Trophoblast cell (in vitro differentiated cells and primary cell): Measurements from ENCODE around the gene FAM181B.

Experiments used
- DNase-seq, 2 donors: peaks; one replicate each; pipeline ENCODE4 v3.0.0-alpha.2; 2016
- H2AFZ ChIP-seq: 2 replicates; pipeline ENCODE4 v1.6.1; 2013; ENCODE audit warnings: low read length, moderate library complexity, mild to moderate bottlenecking; ENCODE audit not compliant: insufficient read depth, poor library complexity
- H2AK5ac ChIP-seq: 2 replicates; pipeline ENCODE4 v1.6.1; 2013; ENCODE audit warnings: mild to moderate bottlenecking, low read length
- H2BK120ac ChIP-seq: 2 replicates; pipeline ENCODE4 v1.6.1; 2013; ENCODE audit warnings: low read length, mild to moderate bottlenecking, moderate library complexity; ENCODE audit not compliant: insufficient read depth, poor library complexity
- H2BK12ac ChIP-seq: 2 replicates; pipeline ENCODE4 v1.6.1; 2013; ENCODE audit warnings: mild to moderate bottlenecking, low read length, moderate library complexity
- H2BK5ac ChIP-seq: 2 replicates; pipeline ENCODE4 v1.6.1; 2013; ENCODE audit warnings: low read length, low read depth, moderate library complexity, mild to moderate bottlenecking; ENCODE audit not compliant: poor library complexity
- H3K14ac ChIP-seq: 2 replicates; pipeline ENCODE4 v1.6.1; 2013; ENCODE audit warnings: mild to moderate bottlenecking, low read length
- H3K18ac ChIP-seq: 2 replicates; pipeline ENCODE4 v1.6.1; 2013; ENCODE audit warnings: mild to moderate bottlenecking, low read length
- H3K23ac ChIP-seq: 2 replicates; pipeline ENCODE4 v1.6.1; 2013; ENCODE audit warnings: low read length
- H3K27ac ChIP-seq: 2 replicates; pipeline ENCODE4 v1.5.1; 2013; ENCODE audit warnings: low read depth, mild to moderate bottlenecking, inconsistent platforms, low read length, moderate library complexity
- H3K27me3 ChIP-seq: 2 replicates; pipeline ENCODE4 v1.6.1; 2013; ENCODE audit warnings: inconsistent platforms, mild to moderate bottlenecking, low read length, moderate library complexity; ENCODE audit not compliant: insufficient read depth
- H3K36me3 ChIP-seq, 2 experiments: 1 replicate in 1 of 2; 2 replicates in 1 of 2; pipeline ENCODE4 v1.6.1; 2013; ENCODE audit warnings: low read length in 2 of 2, mild to moderate bottlenecking in 2 of 2, moderate library complexity in 1 of 2; ENCODE audit not compliant: insufficient read depth in 2 of 2, control insufficient read depth in 1 of 2
- H3K4ac ChIP-seq: 2 replicates; pipeline ENCODE4 v1.6.1; 2013; ENCODE audit warnings: low read depth, mild to moderate bottlenecking, low read length, moderate library complexity
- H3K4me1 ChIP-seq, 2 experiments: 1 replicate in 1 of 2; 2 replicates in 1 of 2; pipeline ENCODE4 v1.6.1; 2013; ENCODE audit warnings: low read length in 2 of 2, mild to moderate bottlenecking in 2 of 2, moderate library complexity in 1 of 2; ENCODE audit not compliant: insufficient read depth in 2 of 2, control insufficient read depth in 1 of 2
- H3K4me2 ChIP-seq: 2 replicates; pipeline ENCODE4 v1.6.1; 2013; ENCODE audit warnings: inconsistent platforms, mild to moderate bottlenecking, low read length, moderate library complexity
- H3K4me3 ChIP-seq: 2 replicates; pipeline ENCODE4 v1.5.1; 2013; ENCODE audit warnings: mild to moderate bottlenecking, low read depth, low read length, inconsistent platforms
- H3K79me1 ChIP-seq: one replicate; pipeline ENCODE4 v1.6.1; 2013; ENCODE audit warnings: low read length
- H3K79me2 ChIP-seq: 2 replicates; pipeline ENCODE4 v1.6.1; 2013; ENCODE audit warnings: low read length, mild to moderate bottlenecking; ENCODE audit not compliant: control insufficient read depth, insufficient read depth, poor library complexity
- H3K9ac ChIP-seq: 2 replicates; pipeline ENCODE4 v1.6.1; 2013; ENCODE audit warnings: mild to moderate bottlenecking, low read length
- H3K9me3 ChIP-seq: 2 replicates; pipeline ENCODE4 v1.6.1; 2013; ENCODE audit warnings: low read depth, mild to moderate bottlenecking, control low read depth, inconsistent platforms, low read length; ENCODE audit not compliant: insufficient read depth
- H4K12ac ChIP-seq: 2 replicates; pipeline ENCODE4 v1.6.1; 2013; ENCODE audit warnings: low read depth, mild to moderate bottlenecking, low read length, moderate library complexity
- H4K8ac ChIP-seq: 2 replicates; pipeline ENCODE4 v1.6.1; 2013; ENCODE audit warnings: low read depth, mild to moderate bottlenecking, low read length, moderate library complexity
- H4K91ac ChIP-seq: one replicate; pipeline ENCODE4 v1.6.1; 2013; ENCODE audit warnings: low read depth, mild to moderate bottlenecking, low read length, moderate library complexity
- WGBS: extraction: QIAGEN DNeasy Blood & Tissue Kit; methylation state at CpG from one replicate; pipeline ENCODE4 v1.1.7; 2013; ENCODE audit warnings: missing lambda C conversion rate; ENCODE audit not compliant: insufficient read length, insufficient coverage; ENCODE audit errors: extremely low coverage; 5-methylcytosine and 5-hydroxymethylcytosine counted together

Gene FAM181B

DNA sequence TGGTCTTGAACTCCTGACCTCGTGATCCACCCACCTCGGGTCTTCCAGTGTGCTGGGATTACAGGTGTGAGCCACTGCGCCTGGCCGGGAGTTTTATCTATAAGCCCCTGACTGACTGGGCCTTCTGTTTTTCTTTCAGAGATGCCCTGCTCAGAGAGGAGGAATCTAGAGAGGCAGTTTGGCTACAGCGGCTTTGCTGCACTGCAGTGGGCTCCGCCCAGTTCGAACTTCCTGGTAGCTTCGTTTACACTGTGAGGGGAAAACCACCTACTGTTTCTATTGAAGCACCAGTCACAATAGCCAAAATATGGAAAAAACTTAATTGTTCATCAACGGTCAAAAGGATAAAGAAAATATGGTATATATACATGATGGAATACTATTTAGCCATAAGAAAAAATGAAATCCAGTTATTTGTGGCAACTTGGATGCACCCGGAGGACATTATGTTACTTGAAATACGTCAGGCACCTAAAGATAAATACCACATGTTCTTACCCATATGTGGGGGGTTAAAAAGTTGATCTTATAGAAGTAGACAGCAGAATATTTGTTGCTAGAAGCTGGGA, 31.9 kb upstream of the FAM181B start:
- H4K12ac ChIP-seq: no peak overlapping the region
- no peak overlapping the region for H2AK5ac ChIP-seq
- no peak overlapping the region for H3K4ac ChIP-seq
- H4K91ac ChIP-seq: no peak overlapping the region
- no peak overlapping the region for H2BK120ac ChIP-seq
- WGBS: no CpG with 5 or more reads among the region's 11 CpGs
- no peaks in the 10 kb centered on the region for H3K27me3 ChIP-seq
- no peaks in the 10 kb centered on the region for H3K9me3 ChIP-seq
- no peak overlapping the region for H2AFZ ChIP-seq
- H4K8ac ChIP-seq: no peak overlapping the region
- no peak overlapping the region for H3K18ac ChIP-seq
- H2BK5ac ChIP-seq: no peak overlapping the region
- no peak overlapping the region for H3K9ac ChIP-seq
- H2BK12ac ChIP-seq: no peak overlapping the region
- no peaks in the 10 kb centered on the region for H3K36me3 ChIP-seq
- H3K79me2 ChIP-seq: no peaks in the 10 kb centered on the region
- no peak overlapping the region for H3K4me3 ChIP-seq
- H3K4me2 ChIP-seq: no peak overlapping the region
- DNase-seq: no peak
- H3K14ac ChIP-seq: no peak overlapping the region
- no peaks in the 10 kb centered on the region for H3K4me1 ChIP-seq
- no peak overlapping the region for H3K27ac ChIP-seq
- H3K79me1 ChIP-seq: no peaks in the 10 kb centered on the region
- no peak overlapping the region for H3K23ac ChIP-seq

- DNase-seq: no peak
- no CpG with 5 or more reads among the region's 1 CpG for WGBS
These were observed 29.5 kb upstream of the FAM181B start for GRCh38 chr11:82763167-82763566.

DNA sequence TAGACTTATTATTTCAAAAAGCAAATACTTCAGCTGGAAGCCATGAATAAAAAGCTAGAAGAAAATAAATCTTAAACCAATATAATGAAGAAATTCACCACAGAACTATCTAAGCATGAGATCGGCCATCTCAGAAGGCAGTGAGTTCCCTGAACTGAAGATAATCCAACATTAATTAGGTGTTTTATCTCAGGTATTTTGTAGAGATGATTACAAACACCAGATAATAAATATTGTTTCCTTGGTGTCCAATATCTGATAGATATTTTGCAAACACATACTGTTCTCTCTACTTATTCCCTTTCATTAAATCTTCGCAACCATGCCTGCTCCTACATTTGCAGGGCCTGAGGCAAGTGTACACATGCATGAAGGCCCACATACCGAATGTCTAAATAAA, 26.0 kb upstream of the FAM181B start:
- Histone ChIP-seq H3K23ac (no peak overlapping the region), H4K12ac (no peak overlapping the region), H3K18ac (no peak overlapping the region), H4K8ac (no peak overlapping the region), H3K9me3 (no peaks in the 10 kb centered on the region), H4K91ac (no peak overlapping the region), H2AK5ac (no peak overlapping the region), H3K4me2 (no peak overlapping the region), H3K79me2 (no peaks in the 10 kb centered on the region), H3K27me3 (no peaks in the 10 kb centered on the region), H2AFZ (no peak overlapping the region), H3K4ac (no peak overlapping the region), H2BK120ac (no peak overlapping the region), H3K79me1 (no peaks in the 10 kb centered on the region), H3K9ac (no peak overlapping the region), H3K4me3 (no peak overlapping the region), H3K14ac (no peak overlapping the region), H3K4me1 (no peaks in the 10 kb centered on the region), H3K36me3 (no peaks in the 10 kb centered on the region), H2BK5ac (no peak overlapping the region), H2BK12ac (no peak overlapping the region), H3K27ac (no peak overlapping the region)
- WGBS: no CpG with 5 or more reads among the region's 3 CpGs
- no peak for DNase-seq

More at GRCh38 chr11:82763167-82763566, 29.5 kb upstream of the FAM181B start:
- no peaks in the 10 kb centered on the region for H3K27me3 ChIP-seq
- no peaks in the 10 kb centered on the region for H3K9me3 ChIP-seq
- H2BK120ac ChIP-seq: no peak overlapping the region
- no peaks in the 10 kb centered on the region for H3K36me3 ChIP-seq
- H4K12ac ChIP-seq: no peak overlapping the region
- H3K4ac ChIP-seq: no peak overlapping the region
- H2AFZ ChIP-seq: no peak overlapping the region
- H4K8ac ChIP-seq: no peak overlapping the region
- H3K4me3 ChIP-seq: no peak overlapping the region
- no peak overlapping the region for H2BK12ac ChIP-seq
- H3K23ac ChIP-seq: no peak overlapping the region
- H2BK5ac ChIP-seq: no peak overlapping the region
- no peak overlapping the region for H4K91ac ChIP-seq
- no peak overlapping the region for H3K27ac ChIP-seq
- no peak overlapping the region for H3K14ac ChIP-seq
- H3K4me1 ChIP-seq: no peaks in the 10 kb centered on the region
- H3K18ac ChIP-seq: no peak overlapping the region
- no peaks in the 10 kb centered on the region for H3K79me1 ChIP-seq
- H3K79me2 ChIP-seq: no peaks in the 10 kb centered on the region
- no peak overlapping the region for H3K4me2 ChIP-seq
- no peak overlapping the region for H3K9ac ChIP-seq
- no peak overlapping the region for H2AK5ac ChIP-seq

DNA sequence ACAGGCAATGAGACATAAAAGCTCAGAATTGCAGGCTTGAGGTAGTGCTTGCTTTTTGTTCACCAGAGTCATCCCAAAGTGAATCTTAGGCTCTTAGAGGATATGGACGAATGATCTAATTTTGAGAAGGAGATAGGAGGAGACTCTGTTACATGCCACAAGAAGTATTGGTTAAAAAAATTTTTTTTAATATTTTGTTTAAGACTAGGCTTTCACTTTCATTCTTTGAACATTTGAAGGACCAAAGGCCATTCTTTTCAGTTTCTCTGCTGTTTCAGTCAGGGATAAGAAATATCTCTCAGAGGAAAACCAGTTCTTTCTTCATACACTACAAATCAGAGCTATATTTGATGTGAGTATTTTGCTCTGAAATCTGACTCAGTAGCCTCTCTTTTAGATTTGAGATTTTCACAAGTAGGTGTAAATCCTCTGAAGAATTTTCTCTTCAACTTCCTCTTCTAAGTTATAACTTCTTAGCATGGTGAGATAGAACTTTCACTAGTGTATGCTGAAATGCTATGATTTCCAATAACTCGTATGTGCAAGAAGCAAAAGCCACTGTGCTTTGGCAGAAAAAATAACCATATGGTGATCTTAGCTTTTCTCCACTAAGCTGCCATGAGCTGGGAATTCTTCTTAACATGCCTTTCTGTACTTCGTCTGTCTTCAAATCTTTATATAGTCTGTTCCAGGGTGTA, 24.1 kb upstream of the FAM181B start:
- Histone ChIP-seq H3K23ac (no peak overlapping the region), H3K4me3 (no peak overlapping the region), H2BK5ac (no peak overlapping the region), H4K8ac (no peak overlapping the region), H3K27ac (no peak overlapping the region), H4K91ac (no peak overlapping the region), H3K4ac (no peak overlapping the region), H3K27me3 (no peaks in the 10 kb centered on the region), H3K9me3 (no peaks in the 10 kb centered on the region), H3K4me2 (no peak overlapping the region), H2BK12ac (no peak overlapping the region), H3K14ac (no peak overlapping the region), H3K79me2 (no peaks in the 10 kb centered on the region), H3K79me1 (no peaks in the 10 kb centered on the region), H4K12ac (no peak overlapping the region), H3K18ac (no peak overlapping the region), H3K4me1 (no peaks in the 10 kb centered on the region), H3K36me3 (no peaks in the 10 kb centered on the region), H2BK120ac (no peak overlapping the region), H2AK5ac (no peak overlapping the region), H2AFZ (no peak overlapping the region), H3K9ac (no peak overlapping the region)
- no peak for DNase-seq
- no CpG with 5 or more reads among the region's 3 CpGs for WGBS
